H9 (cell line): Measurements from ENCODE around the gene FKRP. TPM values are rescaled to one million over a fixed set of nuclear protein-coding genes. Genes with fewer than 3 reads are reported as not detected.

Experiments used
- DNase-seq: peaks from one replicate; pipeline ENCODE4 v3.0.0-alpha.2; 2017
- H2AFZ ChIP-seq: one replicate; pipeline ENCODE4 v1.6.1; 2013; ENCODE audit warnings: mild to moderate bottlenecking, low read length, control low read depth, moderate library complexity
- H2AK5ac ChIP-seq: 2 replicates; pipeline ENCODE4 v1.6.1; 2013; ENCODE audit warnings: low read length, control low read depth, mixed read lengths; ENCODE audit not compliant: insufficient read length
- H2BK120ac ChIP-seq: one replicate; pipeline ENCODE4 v1.6.1; 2013; ENCODE audit warnings: low read depth, mild to moderate bottlenecking, low read length, control low read depth, inconsistent platforms; ENCODE audit not compliant: poor library complexity, severe bottlenecking
- H2BK12ac ChIP-seq: 2 replicates; pipeline ENCODE4 v1.6.1; 2013; ENCODE audit warnings: low read length, control low read depth, mixed read lengths, low read depth; ENCODE audit not compliant: insufficient read length
- H2BK15ac ChIP-seq: 2 replicates; pipeline ENCODE4 v1.6.1; 2013; ENCODE audit warnings: low read depth, low read length, control low read depth
- H2BK20ac ChIP-seq: one replicate; pipeline ENCODE4 v1.6.1; 2013; ENCODE audit warnings: low read depth, mild to moderate bottlenecking, low read length, control low read depth, inconsistent platforms; ENCODE audit not compliant: poor library complexity, severe bottlenecking
- H2BK5ac ChIP-seq: 2 replicates; pipeline ENCODE4 v1.6.1; 2013; ENCODE audit warnings: low read length, control low read depth, mixed read lengths; ENCODE audit not compliant: insufficient read length
- H3K14ac ChIP-seq: 2 replicates; pipeline ENCODE4 v1.6.1; 2013; ENCODE audit warnings: low read length, control low read depth; ENCODE audit not compliant: insufficient read depth
- H3K18ac ChIP-seq: 2 replicates; pipeline ENCODE4 v1.6.1; 2013; ENCODE audit warnings: low read depth, mild to moderate bottlenecking, mixed read lengths, low read length, control low read depth; ENCODE audit not compliant: insufficient read length
- H3K23ac ChIP-seq: 2 replicates; pipeline ENCODE4 v1.6.1; 2013; ENCODE audit warnings: low read length, control low read depth, mixed read lengths, low read depth; ENCODE audit not compliant: insufficient read length
- H3K23me2 ChIP-seq: 2 replicates; pipeline ENCODE4 v1.6.1; 2013; ENCODE audit warnings: low read depth, mild to moderate bottlenecking, mixed read lengths, low read length, control low read depth; ENCODE audit not compliant: insufficient read length, poor library complexity, severe bottlenecking
- H3K27ac ChIP-seq: 2 replicates; pipeline ENCODE4 v1.5.1; 2013; ENCODE audit warnings: low read length, control low read depth, mixed read lengths, low read depth; ENCODE audit not compliant: insufficient read length
- H3K27me3 ChIP-seq: 2 replicates; pipeline ENCODE4 v1.6.1; 2013; ENCODE audit warnings: low read length, control low read depth, inconsistent platforms; ENCODE audit not compliant: insufficient read depth
- H3K4ac ChIP-seq: 2 replicates; pipeline ENCODE4 v1.6.1; 2013; ENCODE audit warnings: low read depth, mild to moderate bottlenecking, control low read depth, inconsistent platforms, low read length, moderate library complexity
- H3K4me1 ChIP-seq: 2 replicates; pipeline ENCODE4 v1.6.1; 2013; ENCODE audit warnings: low read length, control low read depth, inconsistent platforms; ENCODE audit not compliant: insufficient read depth
- H3K4me2 ChIP-seq: 2 replicates; pipeline ENCODE4 v1.6.1; 2013; ENCODE audit warnings: low read length, control low read depth, mixed read lengths; ENCODE audit not compliant: insufficient read length, insufficient read depth
- H3K56ac ChIP-seq: 2 replicates; pipeline ENCODE4 v1.6.1; 2013; ENCODE audit warnings: low read depth, mild to moderate bottlenecking, mixed read lengths, low read length, control low read depth; ENCODE audit not compliant: insufficient read length
- H3K79me1 ChIP-seq: 2 replicates; pipeline ENCODE4 v1.6.1; 2013; ENCODE audit warnings: low read depth, mild to moderate bottlenecking, moderate library complexity, low read length, control low read depth, inconsistent platforms; ENCODE audit not compliant: insufficient read depth, poor library complexity, severe bottlenecking
- H3K79me2 ChIP-seq: 2 replicates; pipeline ENCODE4 v1.6.1; 2013; ENCODE audit warnings: low read length, control low read depth, inconsistent platforms; ENCODE audit not compliant: insufficient read depth
- H3K9ac ChIP-seq: 2 replicates; pipeline ENCODE4 v1.6.1; 2013; ENCODE audit warnings: low read length, control low read depth, mixed read lengths; ENCODE audit not compliant: insufficient read length; ENCODE audit errors: extremely low read depth
- H3K9me3 ChIP-seq: one replicate; pipeline ENCODE4 v1.6.1; 2013; ENCODE audit warnings: low read depth, low read length, inconsistent platforms; ENCODE audit not compliant: control insufficient read depth
- H3T11ph ChIP-seq: one replicate; pipeline ENCODE4 v1.6.1; 2013; ENCODE audit warnings: mild to moderate bottlenecking, low read length, control low read depth, inconsistent platforms
- H4K20me1 ChIP-seq: one replicate; pipeline ENCODE4 v1.6.1; 2013; ENCODE audit not compliant: control insufficient read depth, insufficient read length, insufficient read depth
- H4K5ac ChIP-seq: 2 replicates; pipeline ENCODE4 v1.6.1; 2013; ENCODE audit warnings: low read depth, mild to moderate bottlenecking, mixed read lengths, low read length, control low read depth; ENCODE audit not compliant: insufficient read length
- H4K8ac ChIP-seq: replicated peaks from 2 replicates; pipeline ENCODE4 v1.6.1; 2013; ENCODE audit warnings: low read length, control low read depth, mixed read lengths, low read depth; ENCODE audit not compliant: insufficient read length
- H4K91ac ChIP-seq: 2 replicates; pipeline ENCODE4 v1.6.1; 2013; ENCODE audit warnings: low read depth, mild to moderate bottlenecking, moderate library complexity, mixed read lengths, low read length, control low read depth; ENCODE audit not compliant: insufficient read length
- H3K27ac Mint-ChIP-seq, 3 experiments: 2 replicates in 2 of 3; 3 replicates in 1 of 3; pipeline ENCODE4 v1.8.0; 2020 to 2021; ENCODE audit warnings: mixed read lengths in 3 of 3, mild to moderate bottlenecking in 1 of 3, moderate library complexity in 1 of 3
- H3K27me3 Mint-ChIP-seq: 2 replicates; pipeline ENCODE4 v1.8.0; 2021; ENCODE audit warnings: low read depth, mild to moderate bottlenecking, moderate library complexity, mixed read lengths
- H3K36me3 Mint-ChIP-seq, 3 experiments: 2 replicates in 2 of 3; 3 replicates in 1 of 3; pipeline ENCODE4 v1.8.0; 2020 to 2021; ENCODE audit warnings: low read depth in 3 of 3, mixed read lengths in 3 of 3; ENCODE audit not compliant: insufficient read depth in 1 of 3
- H3K4me1 Mint-ChIP-seq, 2 experiments: 2 replicates each; pipeline ENCODE4 v1.8.0; 2020; ENCODE audit warnings: mixed read lengths in 2 of 2
- H3K4me3 Mint-ChIP-seq, 2 experiments: 2 replicates in 1 of 2; 3 replicates in 1 of 2; pipeline ENCODE4 v1.8.0; 2020 to 2021; ENCODE audit warnings: mild to moderate bottlenecking in 2 of 2, mixed read lengths in 2 of 2, moderate library complexity in 1 of 2
- H3K9me3 Mint-ChIP-seq, 2 experiments: 2 replicates in 1 of 2; 3 replicates in 1 of 2; pipeline ENCODE4 v1.8.0; 2020; ENCODE audit warnings: mild to moderate bottlenecking in 2 of 2, mixed read lengths in 2 of 2, moderate library complexity in 1 of 2
- WGBS: extraction: QIAGEN DNeasy Blood & Tissue Kit; methylation state at CpG from one replicate; pipeline ENCODE4 v1.1.7; 2013; ENCODE audit warnings: missing lambda C conversion rate, low lambda C conversion rate, mixed read lengths; ENCODE audit not compliant: insufficient read length; ENCODE audit errors: extremely low coverage; 5-methylcytosine and 5-hydroxymethylcytosine counted together
- total RNA-seq: library from RNA; stranded (reverse); gene quantifications from 2 replicates; pipeline ENCODE4 v1.2.1, GENCODE V29; 2021
- TF ChIP-seq, protein P1 (sequence below): fragments of 200-600 bp; sonication (generic); conservative IDR thresholded peaks from 3 replicates; pipeline ENCODE4 v1.8.0; 2021; ENCODE audit warnings: antibody characterized with exemption, mild to moderate bottlenecking

FKRP gene
- total RNA-seq, 1 experiment from 2014 or later = 42.2 TPM

DNA sequence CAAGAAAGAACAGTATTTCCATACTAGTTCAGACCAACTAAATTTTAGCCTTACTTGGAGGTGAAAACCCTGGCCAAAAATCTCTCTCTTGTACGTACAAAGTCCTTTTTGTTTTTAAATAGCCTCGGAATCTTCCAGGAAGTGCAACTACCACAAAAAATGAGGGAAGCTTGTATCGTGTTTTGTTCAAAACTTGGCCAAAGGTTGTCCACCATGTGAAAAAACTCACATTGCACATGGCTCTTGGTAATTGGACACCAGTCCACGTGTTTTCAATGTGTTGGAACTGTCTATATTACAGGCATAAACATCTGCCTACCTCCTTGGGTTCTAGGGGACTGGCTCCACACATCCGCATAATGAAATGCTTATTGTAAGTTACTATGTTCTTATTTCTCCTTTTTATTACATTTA, 15.6 kb downstream of the FKRP start:
- no peak overlapping the region for H4K5ac ChIP-seq
- H3K23ac ChIP-seq = no peak overlapping the region
- H3K56ac ChIP-seq = no peak overlapping the region
- no peak overlapping the region for H2AFZ ChIP-seq
- no peak overlapping the region for H3K4ac ChIP-seq
- no peaks in the 10 kb centered on the region for H4K20me1 ChIP-seq
- Mint-ChIP-seq H3K4me3 (no peak overlapping the region), H3K4me1 (peaks cover 4 to 11% of the 10 kb centered on the region in 2 experiments; a peak in 3 of 4 replicates), H3K27me3 (no peaks in the 10 kb centered on the region; the same call in 1 of the 2 replicates), H3K27ac (no peak overlapping the region), H3K9me3 (no peaks in the 10 kb centered on the region), H3K36me3 (peaks cover 0 to 18% (median 6%) of the 10 kb centered on the region in 3 experiments; a peak in 5 of 7 replicates)
- no peak overlapping the region for H3K18ac ChIP-seq
- no peaks in the 10 kb centered on the region for H3K27me3 ChIP-seq
- no peak overlapping the region for H2BK15ac ChIP-seq
- H3T11ph ChIP-seq = no peak overlapping the region
- no peaks in the 10 kb centered on the region for H3K79me2 ChIP-seq
- H3K9ac ChIP-seq = no peak overlapping the region
- TF ChIP-seq, protein P1, sequence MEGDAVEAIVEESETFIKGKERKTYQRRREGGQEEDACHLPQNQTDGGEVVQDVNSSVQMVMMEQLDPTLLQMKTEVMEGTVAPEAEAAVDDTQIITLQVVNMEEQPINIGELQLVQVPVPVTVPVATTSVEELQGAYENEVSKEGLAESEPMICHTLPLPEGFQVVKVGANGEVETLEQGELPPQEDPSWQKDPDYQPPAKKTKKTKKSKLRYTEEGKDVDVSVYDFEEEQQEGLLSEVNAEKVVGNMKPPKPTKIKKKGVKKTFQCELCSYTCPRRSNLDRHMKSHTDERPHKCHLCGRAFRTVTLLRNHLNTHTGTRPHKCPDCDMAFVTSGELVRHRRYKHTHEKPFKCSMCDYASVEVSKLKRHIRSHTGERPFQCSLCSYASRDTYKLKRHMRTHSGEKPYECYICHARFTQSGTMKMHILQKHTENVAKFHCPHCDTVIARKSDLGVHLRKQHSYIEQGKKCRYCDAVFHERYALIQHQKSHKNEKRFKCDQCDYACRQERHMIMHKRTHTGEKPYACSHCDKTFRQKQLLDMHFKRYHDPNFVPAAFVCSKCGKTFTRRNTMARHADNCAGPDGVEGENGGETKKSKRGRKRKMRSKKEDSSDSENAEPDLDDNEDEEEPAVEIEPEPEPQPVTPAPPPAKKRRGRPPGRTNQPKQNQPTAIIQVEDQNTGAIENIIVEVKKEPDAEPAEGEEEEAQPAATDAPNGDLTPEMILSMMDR = no peak
- H2BK12ac ChIP-seq = no peak overlapping the region
- H3K79me1 ChIP-seq = no peaks in the 10 kb centered on the region
- no peak overlapping the region for H3K4me2 ChIP-seq
- DNase-seq = no peak
- H2BK5ac ChIP-seq = no peak overlapping the region
- H3K27ac ChIP-seq = no peak overlapping the region
- no peak overlapping the region for H2BK20ac ChIP-seq
- H2AK5ac ChIP-seq = no peak overlapping the region
- H3K23me2 ChIP-seq = no peaks in the 10 kb centered on the region
- H3K4me1 ChIP-seq = no peaks in the 10 kb centered on the region
- H4K91ac ChIP-seq = no peak overlapping the region
- no CpG with 5 or more reads among the region's 5 CpGs for WGBS
- no peaks in the 10 kb centered on the region for H3K9me3 ChIP-seq
- H3K14ac ChIP-seq = no peak overlapping the region
- H4K8ac ChIP-seq = no peak overlapping the region
- H2BK120ac ChIP-seq = no peak overlapping the region
